HEK293T (cell line): Measurements from ENCODE around the gene SH3PXD2A.

ENCODE experiments used
- BHLHE40 ChIP-seq: fragments of 450-650 bp; IDR thresholded peaks from 2 replicates; pipeline ENCODE4 v1.6.1; 2016; ENCODE audit warnings: mild to moderate bottlenecking, moderate library complexity, borderline replicate concordance
- ELF4 ChIP-seq: fragments of 450-650 bp; IDR thresholded peaks from 2 replicates; pipeline ENCODE4 v1.6.1; 2017; ENCODE audit warnings: antibody characterized with exemption
- NFRKB ChIP-seq: fragments of 450-650 bp; IDR thresholded peaks from 2 replicates; pipeline ENCODE4 v1.6.1; 2016; ENCODE audit warnings: mild to moderate bottlenecking, moderate library complexity
- SP1 ChIP-seq: fragments of 450-650 bp; IDR thresholded peaks from 2 replicates; pipeline ENCODE4 v1.6.1; 2017
- SUZ12 ChIP-seq: fragments of 450-650 bp; IDR thresholded peaks from 2 replicates; pipeline ENCODE4 v1.6.1; 2016; ENCODE audit warnings: mild to moderate bottlenecking
- ZNF384 ChIP-seq: fragments of 450-650 bp; IDR thresholded peaks from 2 replicates; pipeline ENCODE4 v1.6.1; 2016

GRCh38 chr10:103899312-103899711, 43.9 kb upstream of the SH3PXD2A start:
- no peak for TF ChIP-seq NFRKB
- TF ChIP-seq ELF4, result no peak
- no peak for TF ChIP-seq ZNF384
- TF ChIP-seq BHLHE40, result no peak
- TF ChIP-seq SP1, result no peak
- TF ChIP-seq SUZ12, result no peak
